ENCODE results near the gene CCL4L2. TPM values are rescaled to one million over a fixed set of nuclear protein-coding genes. Genes with fewer than 3 reads are reported as not detected.
"Not testable (repeated sequence)": the region's sequence is repeated elsewhere in the genome, so short reads cannot be mapped to it uniquely, and the experiment has no call there.

The CCL4L2 gene
- total and polyA plus RNA-seq, 2 donors (not counting 3 experiments of a cell fraction or from before 2014, with no cell fraction given): not detected

DNA sequence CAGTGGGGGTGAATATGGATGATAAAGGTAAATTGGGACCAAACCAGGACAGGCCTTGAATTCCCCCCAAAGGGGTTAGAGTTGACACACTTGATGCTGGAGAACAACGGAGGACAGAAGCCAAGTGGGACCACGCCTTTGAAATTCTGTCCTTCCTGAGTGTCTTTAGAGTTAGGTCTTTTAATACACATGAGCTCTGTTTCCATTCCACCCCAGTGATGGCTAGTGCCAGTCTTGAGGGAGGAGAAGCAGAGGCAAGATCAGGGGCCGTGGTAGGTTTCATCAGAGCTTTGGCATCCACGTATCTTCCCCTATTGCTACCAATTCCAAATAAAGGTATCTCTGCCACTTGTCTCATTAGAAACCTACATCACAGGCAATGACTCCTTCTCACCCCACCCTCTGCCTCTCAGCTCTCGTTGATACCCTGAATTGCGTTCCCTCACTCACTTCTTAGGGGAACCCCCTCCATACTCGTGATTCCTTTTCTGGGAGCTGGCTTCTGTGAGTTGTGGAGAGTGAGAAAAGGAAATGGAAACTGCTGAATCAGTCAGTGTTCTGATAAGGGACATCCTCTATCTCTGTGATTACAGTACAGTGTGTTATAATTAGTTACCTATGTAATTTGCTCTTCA, 11.9 kb upstream of the CCL4L2 start:
- Histone ChIP-seq H3K9me1 (replicated peaks; ENCODE audit: control insufficient read depth, extremely low read depth, insufficient read depth, low read length) (no peaks in the 10 kb centered on the region), H3K27me3 (ENCODE audit: control insufficient read depth in 2 of 2, insufficient read depth in 2 of 2, low read length in 2 of 2) (no peaks in the 10 kb centered on the region), H3K79me2 (ENCODE audit: control insufficient read depth, insufficient read depth, low read length) (no peaks in the 10 kb centered on the region), H3K4me3 (replicated peaks in 1 of 3; ENCODE audit: insufficient read depth in 1 of 3, low read depth in 1 of 3, low read length in 3 of 3) (no peak overlapping the region), H3K4me1 (ENCODE audit: control insufficient read depth, extremely low read depth, insufficient read depth, low read length) (no peaks in the 10 kb centered on the region), H3K36me3 (ENCODE audit: control insufficient read depth in 2 of 2, extremely low read depth in 1 of 2, insufficient read depth in 2 of 2, low read length in 2 of 2) (no peaks in the 10 kb centered on the region), H3K9ac (replicated peaks; ENCODE audit: extremely low read depth, insufficient read depth, low read length) (no peak overlapping the region), H2AFZ (ENCODE audit: low read depth, low read length) (no peak overlapping the region), H4K20me1 (replicated peaks; ENCODE audit: control insufficient read depth, extremely low read depth, insufficient read depth, low read length) (no peaks in the 10 kb centered on the region), H3K9me3 (replicated peaks; ENCODE audit: control insufficient read depth, insufficient read depth, low read length) (no peaks in the 10 kb centered on the region), H3K4me2 (ENCODE audit: insufficient read depth, low read length) (no peak overlapping the region), H3K27ac (ENCODE audit: insufficient read depth, low read depth, low read length) (no peak overlapping the region)
- no peak for DNase-seq (ENCODE audit: low read depth, low spot score)
- ChIA-PET POLR2A (no interaction called here), CTCF (no interaction called here)
- BruUV-seq (replicated peaks): no TSS peak
- intact Hi-C loops (cut with micrococcal nuclease) (no loop called here), dilution Hi-C loops (cut with MboI; ENCODE audit: extremely low pct_ligation_motif_present, low sequenced_read_pairs) (no loop called here)
- no peak for FAIRE-seq
- TF ChIP-seq GATA2 (IDR thresholded peaks at IDR 0.05; ENCODE audit: insufficient read depth, insufficient read length, low read depth, low read length) (no peak), EZH2 (IDR thresholded peaks at IDR 0.05; ENCODE audit: borderline replicate concordance, low read depth, low read length, severe bottlenecking) (no peak), MYC (IDR thresholded peaks at IDR 0.05; ENCODE audit: low read depth, low read length) (no peak), JUN (IDR thresholded peaks at IDR 0.05; ENCODE audit: borderline replicate concordance, insufficient read depth, insufficient read length, low read depth) (no peak), FOS (IDR thresholded peaks at IDR 0.05; ENCODE audit: borderline replicate concordance, insufficient read depth, low read length) (no peak), POLR2AphosphoS5 (IDR thresholded peaks at IDR 0.05; ENCODE audit: insufficient read depth, low read depth, low read length) (no peak), POLR2A (IDR thresholded peaks at IDR 0.05; ENCODE audit: low read depth, low read length) (no peak)
- TF ChIP-seq, protein P1, sequence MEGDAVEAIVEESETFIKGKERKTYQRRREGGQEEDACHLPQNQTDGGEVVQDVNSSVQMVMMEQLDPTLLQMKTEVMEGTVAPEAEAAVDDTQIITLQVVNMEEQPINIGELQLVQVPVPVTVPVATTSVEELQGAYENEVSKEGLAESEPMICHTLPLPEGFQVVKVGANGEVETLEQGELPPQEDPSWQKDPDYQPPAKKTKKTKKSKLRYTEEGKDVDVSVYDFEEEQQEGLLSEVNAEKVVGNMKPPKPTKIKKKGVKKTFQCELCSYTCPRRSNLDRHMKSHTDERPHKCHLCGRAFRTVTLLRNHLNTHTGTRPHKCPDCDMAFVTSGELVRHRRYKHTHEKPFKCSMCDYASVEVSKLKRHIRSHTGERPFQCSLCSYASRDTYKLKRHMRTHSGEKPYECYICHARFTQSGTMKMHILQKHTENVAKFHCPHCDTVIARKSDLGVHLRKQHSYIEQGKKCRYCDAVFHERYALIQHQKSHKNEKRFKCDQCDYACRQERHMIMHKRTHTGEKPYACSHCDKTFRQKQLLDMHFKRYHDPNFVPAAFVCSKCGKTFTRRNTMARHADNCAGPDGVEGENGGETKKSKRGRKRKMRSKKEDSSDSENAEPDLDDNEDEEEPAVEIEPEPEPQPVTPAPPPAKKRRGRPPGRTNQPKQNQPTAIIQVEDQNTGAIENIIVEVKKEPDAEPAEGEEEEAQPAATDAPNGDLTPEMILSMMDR (IDR thresholded peaks at IDR 0.05; ENCODE audit: extremely low read depth in 1 of 2, insufficient read depth in 1 of 2, low read depth in 1 of 2, low read length in 2 of 2): no peak
- TF ChIP-seq, protein P2, sequence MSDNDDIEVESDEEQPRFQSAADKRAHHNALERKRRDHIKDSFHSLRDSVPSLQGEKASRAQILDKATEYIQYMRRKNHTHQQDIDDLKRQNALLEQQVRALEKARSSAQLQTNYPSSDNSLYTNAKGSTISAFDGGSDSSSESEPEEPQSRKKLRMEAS (IDR thresholded peaks at IDR 0.05; ENCODE audit: insufficient read depth, insufficient read length): no peak

DNA sequence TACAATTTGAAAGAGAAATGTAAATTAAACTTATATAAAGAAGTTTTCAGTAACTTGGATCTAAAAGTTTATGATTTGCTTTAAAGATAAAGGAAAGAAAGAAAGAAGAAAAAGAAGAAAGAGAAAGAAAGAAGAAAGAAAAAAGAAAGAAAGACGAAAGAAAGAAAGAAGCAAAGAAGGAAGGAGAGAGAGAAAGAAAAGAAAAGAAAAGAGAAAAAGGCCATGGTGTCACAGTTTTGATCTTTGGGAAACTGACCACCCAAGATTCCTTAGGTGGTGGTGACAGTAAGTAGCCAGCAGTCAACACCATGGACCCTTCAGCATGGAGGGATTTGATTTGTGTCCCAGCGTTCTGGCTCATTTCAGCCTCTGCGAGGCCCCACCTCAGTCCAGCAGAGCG, 9.8 kb upstream of the CCL4L2 start:
- H3K9me1 ChIP-seq (replicated peaks; ENCODE audit: control insufficient read depth, extremely low read depth, insufficient read depth, low read length); H3K27ac ChIP-seq (ENCODE audit: insufficient read depth, low read depth, low read length): not testable (repeated sequence)

DNA sequence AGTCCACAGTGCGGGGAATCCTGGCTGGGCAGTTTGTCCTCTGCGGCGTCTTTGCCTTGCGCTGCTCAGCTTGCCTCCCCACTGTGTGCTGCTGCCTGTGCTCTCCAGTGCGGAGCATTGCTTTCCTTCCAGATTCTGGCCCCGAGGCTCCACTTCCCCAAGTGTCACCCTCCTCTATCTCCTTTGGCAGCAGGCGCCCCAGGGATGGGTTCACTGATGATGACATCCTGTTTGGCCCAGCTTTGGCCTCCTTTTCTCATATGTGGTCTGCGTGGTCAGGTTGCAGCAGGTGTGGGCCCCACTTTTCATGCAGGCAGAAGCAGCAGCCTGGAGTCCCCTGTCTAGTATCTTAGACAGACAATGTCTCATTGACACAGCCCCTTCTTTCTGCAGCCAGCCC, 9.4 kb upstream of the CCL4L2 start:
- FAIRE-seq; H3K9me1 ChIP-seq (replicated peaks; ENCODE audit: control insufficient read depth, extremely low read depth, insufficient read depth, low read length); H4K20me1 ChIP-seq (replicated peaks; ENCODE audit: control insufficient read depth, extremely low read depth, insufficient read depth, low read length); H2AFZ ChIP-seq (ENCODE audit: low read depth, low read length); BruUV-seq (replicated peaks); H3K27ac ChIP-seq (ENCODE audit: insufficient read depth, low read depth, low read length); H3K9me3 ChIP-seq (replicated peaks; ENCODE audit: control insufficient read depth, insufficient read depth, low read length); POLR2A ChIA-PET; H3K36me3 ChIP-seq (ENCODE audit: control insufficient read depth in 2 of 2, extremely low read depth in 1 of 2, insufficient read depth in 2 of 2, low read length in 2 of 2); dilution Hi-C loops (cut with MboI; ENCODE audit: extremely low pct_ligation_motif_present, low sequenced_read_pairs); CTCF ChIA-PET; H3K9ac ChIP-seq (replicated peaks; ENCODE audit: extremely low read depth, insufficient read depth, low read length); H3K79me2 ChIP-seq (ENCODE audit: control insufficient read depth, insufficient read depth, low read length); H3K27me3 ChIP-seq (ENCODE audit: control insufficient read depth in 2 of 2, insufficient read depth in 2 of 2, low read length in 2 of 2); H3K4me3 ChIP-seq (replicated peaks in 1 of 3; ENCODE audit: insufficient read depth in 1 of 3, low read depth in 1 of 3, low read length in 3 of 3); H3K4me1 ChIP-seq (ENCODE audit: control insufficient read depth, extremely low read depth, insufficient read depth, low read length); intact Hi-C loops (cut with micrococcal nuclease); H3K4me2 ChIP-seq (ENCODE audit: insufficient read depth, low read length); DNase-seq (ENCODE audit: low read depth, low spot score): not testable (repeated sequence)

More for the DNA sequence above, 9.8 kb upstream of the CCL4L2 start:
- H3K4me3 ChIP-seq (replicated peaks in 1 of 3; ENCODE audit: insufficient read depth in 1 of 3, low read depth in 1 of 3, low read length in 3 of 3); DNase-seq (ENCODE audit: low read depth, low spot score); H3K9me3 ChIP-seq (replicated peaks; ENCODE audit: control insufficient read depth, insufficient read depth, low read length); intact Hi-C loops (cut with micrococcal nuclease); H4K20me1 ChIP-seq (replicated peaks; ENCODE audit: control insufficient read depth, extremely low read depth, insufficient read depth, low read length); H2AFZ ChIP-seq (ENCODE audit: low read depth, low read length); CTCF ChIA-PET; H3K79me2 ChIP-seq (ENCODE audit: control insufficient read depth, insufficient read depth, low read length); FAIRE-seq; BruUV-seq (replicated peaks); H3K36me3 ChIP-seq (ENCODE audit: control insufficient read depth in 2 of 2, extremely low read depth in 1 of 2, insufficient read depth in 2 of 2, low read length in 2 of 2); H3K4me1 ChIP-seq (ENCODE audit: control insufficient read depth, extremely low read depth, insufficient read depth, low read length); dilution Hi-C loops (cut with MboI; ENCODE audit: extremely low pct_ligation_motif_present, low sequenced_read_pairs); POLR2A ChIA-PET; H3K27me3 ChIP-seq (ENCODE audit: control insufficient read depth in 2 of 2, insufficient read depth in 2 of 2, low read length in 2 of 2); H3K4me2 ChIP-seq (ENCODE audit: insufficient read depth, low read length); H3K9ac ChIP-seq (replicated peaks; ENCODE audit: extremely low read depth, insufficient read depth, low read length): not testable (repeated sequence)

Measured in endothelial cell of umbilical vein (primary cell).